HL-60/S4 treated with retinoic acid at 250 ng/mL for 4 days and 3 days (cell line): ENCODE results near the gene SLC46A3.
"Not testable (repeated sequence)": the region's sequence is repeated elsewhere in the genome, so short reads cannot be mapped to it uniquely, and the experiment has no call there.

Experiments
- in situ Hi-C: fragments of 300-500 bp; cut with MboI; formaldehyde crosslinking; loops from 2 replicates; pipeline ENCODE4 v1.7.0; 2022; ENCODE audit warnings: low sequenced_read_pairs

The SLC46A3 gene

DNA sequence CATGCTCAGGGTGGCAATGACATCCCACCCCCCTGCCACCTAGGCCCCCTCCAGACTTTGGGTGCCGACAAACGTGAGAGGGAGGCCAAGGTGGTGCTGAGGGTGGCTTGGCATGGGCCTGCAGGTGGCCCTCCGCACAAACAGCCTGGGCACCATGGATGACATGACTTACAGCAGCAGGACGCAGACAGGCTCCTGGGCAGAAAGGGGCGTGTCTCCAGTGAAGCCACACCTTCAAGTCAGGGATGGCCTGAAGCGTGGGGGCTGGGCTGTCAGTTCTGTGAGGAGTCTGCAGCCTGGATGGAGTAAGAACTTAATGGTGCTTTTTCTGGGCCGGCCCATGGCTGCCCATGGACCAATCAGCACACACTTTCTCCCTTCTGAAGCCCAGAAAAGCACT is 34.5 kb downstream of the SLC46A3 start:
- in situ Hi-C loops = no loop called here

- in situ Hi-C loops = not testable (repeated sequence)
Measured at GRCh38 chr13:28683169-28683568, 35.6 kb downstream of the SLC46A3 start.

- in situ Hi-C loops = no loop called here
Measured at GRCh38 chr13:28680541-28680940, 38.2 kb downstream of the SLC46A3 start.

GRCh38 chr13:28679628-28680027 is 39.1 kb downstream of the SLC46A3 start:
- in situ Hi-C loops = no loop called here

DNA sequence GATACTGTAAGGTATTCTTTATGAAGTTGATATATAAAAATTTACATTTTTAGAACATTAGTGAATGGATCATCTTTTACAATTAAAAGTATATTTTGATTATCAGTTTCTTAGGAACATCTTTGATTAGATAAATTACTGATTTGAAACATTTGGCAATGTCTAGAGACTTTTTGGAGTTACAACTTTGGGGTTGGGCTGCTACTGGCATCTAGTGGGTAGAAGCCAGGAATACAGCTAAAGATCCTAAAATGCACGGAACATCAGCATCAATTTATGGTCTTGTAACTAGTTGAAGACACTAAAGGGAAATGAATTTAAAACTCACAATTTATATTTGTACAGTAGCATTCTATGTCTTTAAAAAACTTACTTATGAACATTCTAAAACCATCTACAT is 40.0 kb downstream of the SLC46A3 start:
- in situ Hi-C loops = no loop called here

- in situ Hi-C loops = no loop called here
Measured at GRCh38 chr13:28671126-28671792, 47.5 kb downstream of the SLC46A3 start.

DNA sequence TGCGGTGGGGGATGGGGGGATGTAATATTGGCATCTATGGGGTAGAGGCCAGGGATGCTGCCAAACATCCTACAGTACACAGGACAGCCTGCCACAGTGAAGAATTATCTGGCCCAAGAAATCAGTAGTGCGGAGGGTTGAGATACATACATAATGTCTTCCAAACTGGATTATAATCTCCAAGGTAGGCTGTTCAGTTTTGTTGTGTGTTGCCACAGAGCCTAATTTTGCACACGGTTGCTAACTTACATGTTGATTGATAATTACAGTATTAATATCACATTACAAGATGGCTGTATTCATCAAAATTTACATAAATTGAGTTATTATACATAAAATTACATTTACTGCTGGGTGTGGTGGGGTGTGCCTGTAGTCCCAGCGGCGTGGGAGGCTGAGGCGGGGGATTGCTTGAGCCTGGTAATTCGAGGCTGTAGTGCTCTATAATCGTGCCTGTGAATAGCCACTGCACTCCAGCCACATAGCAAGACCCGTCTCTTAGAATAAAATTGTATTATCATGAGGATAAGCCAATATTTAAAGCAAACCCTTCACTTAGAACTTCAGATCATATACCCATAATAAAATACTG is 51.8 kb downstream of the SLC46A3 start:
- in situ Hi-C loops = no loop called here

GRCh38 chr13:28659621-28659970 is 59.2 kb downstream of the SLC46A3 start:
- in situ Hi-C loops = no loop called here

DNA sequence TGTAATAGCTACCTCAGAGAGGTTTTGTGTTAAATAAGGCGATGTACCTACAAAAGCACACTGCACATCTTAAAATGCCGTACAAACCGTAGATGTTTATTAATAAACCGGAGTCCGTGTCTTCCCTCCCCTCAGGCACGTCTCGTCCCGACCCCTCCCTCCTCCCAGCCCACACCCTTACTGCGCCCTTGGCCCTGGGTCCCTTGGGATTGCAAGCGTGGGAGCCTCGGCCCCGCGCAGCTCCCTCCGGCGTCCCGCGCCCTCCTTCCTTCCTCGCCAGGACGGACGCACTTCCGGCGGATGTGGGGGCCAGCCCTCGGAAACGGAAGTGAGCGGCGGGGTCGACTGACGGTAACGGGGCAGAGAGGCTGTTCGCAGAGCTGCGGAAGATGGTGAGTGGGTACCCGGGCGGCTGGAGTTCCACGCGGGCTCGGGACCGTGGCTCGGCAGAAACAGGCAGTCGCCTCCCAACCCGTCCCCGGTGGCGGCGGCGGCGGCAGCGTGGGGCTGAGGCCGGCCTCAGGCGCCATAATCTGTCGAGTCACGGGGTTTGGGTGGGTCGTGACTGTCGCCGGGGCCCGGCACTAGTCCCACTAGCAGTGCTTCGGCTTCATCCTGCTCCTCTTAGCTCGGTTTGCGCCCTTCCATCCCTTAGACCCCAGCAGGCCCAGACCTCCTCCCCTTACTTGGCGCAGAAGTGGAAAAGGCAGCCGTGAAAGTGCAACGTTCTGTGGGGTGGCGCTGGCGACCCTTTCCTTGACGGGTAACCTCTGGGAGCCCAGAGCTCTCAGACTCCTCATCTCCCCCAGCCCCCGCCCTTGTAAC is 59.8 kb downstream of the SLC46A3 start, which contains the start of gene POMP:
Gene POMP, plus strand, starts transcription at position 335 of the 825 bp plus-strand sequence. Its CDS starts 55 bp downstream, at position 390.
- in situ Hi-C loops = no loop called here

DNA sequence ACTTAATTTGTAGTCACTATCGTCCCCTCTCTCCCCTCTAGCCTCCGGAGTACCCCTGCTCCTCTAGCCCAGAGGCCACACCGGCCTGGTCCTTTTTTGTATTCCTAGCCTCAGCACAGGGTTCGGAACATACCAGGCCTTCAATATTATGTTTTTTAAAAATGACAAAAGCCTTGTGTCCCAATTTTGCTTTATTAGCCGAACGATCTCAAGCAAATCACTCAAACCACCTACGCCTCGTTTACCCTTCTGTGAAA is 60.3 kb downstream of the SLC46A3 start:
- in situ Hi-C loops = no loop called here

- in situ Hi-C loops = no loop called here
Measured at GRCh38 chr13:28657784-28658538, 60.8 kb downstream of the SLC46A3 start.

DNA sequence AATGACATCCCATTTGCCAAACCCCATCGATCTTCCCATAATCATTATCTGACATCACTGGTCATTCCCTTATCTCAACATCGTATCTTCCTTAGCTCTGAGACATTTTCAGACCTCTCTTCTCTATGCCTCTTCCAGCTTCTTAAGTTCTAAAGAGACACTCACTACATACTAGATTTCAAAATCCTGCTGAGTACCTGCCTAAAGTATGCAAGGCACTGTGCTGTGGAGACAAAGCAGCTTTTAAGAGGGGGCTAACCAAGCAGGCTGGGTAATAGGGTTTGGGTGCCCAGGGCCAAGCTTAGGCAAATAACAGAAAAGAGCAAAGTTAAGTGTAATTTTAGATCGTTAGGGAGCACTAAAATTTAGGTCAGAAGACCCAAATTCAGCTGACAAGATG is 63.2 kb downstream of the SLC46A3 start:
- in situ Hi-C loops = no loop called here

DNA sequence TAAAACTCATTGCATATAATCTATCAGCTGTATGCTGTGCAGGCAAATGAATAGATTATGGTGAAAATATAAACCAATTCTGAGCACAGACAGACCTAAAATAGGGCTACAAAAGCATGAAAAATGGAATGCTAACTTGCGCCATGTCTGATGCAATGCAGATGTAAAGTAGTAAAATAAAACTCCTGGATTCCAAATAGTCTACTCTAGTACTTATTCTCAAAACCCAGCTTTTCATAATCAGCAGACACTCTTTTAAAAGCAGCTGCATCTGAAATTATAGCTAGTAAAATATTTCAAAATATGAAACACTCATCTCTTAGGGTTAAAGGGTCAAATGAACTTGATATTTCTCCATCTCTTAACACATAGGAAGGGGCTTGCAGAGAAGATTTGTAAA is 64.5 kb downstream of the SLC46A3 start:
- in situ Hi-C loops = no loop called here

DNA sequence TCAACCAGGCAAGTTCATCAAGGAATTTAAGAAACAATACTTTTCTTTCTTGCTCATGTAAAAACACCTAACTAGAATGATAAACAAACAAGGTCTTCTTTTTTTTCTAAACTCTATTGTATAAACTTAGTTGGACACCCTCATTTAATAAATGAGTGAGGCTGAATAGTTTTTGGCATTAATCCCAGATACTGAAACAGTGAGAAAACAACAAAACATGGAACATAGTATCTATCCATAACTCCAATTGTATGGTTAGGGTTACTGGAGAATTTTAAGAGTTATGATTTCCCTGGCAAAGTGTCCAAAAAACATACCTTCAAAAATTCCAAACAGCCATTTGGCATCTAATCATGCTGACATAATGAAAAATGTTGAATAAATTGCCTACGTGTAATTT is 65.7 kb downstream of the SLC46A3 start:
- in situ Hi-C loops = no loop called here

- in situ Hi-C loops = no loop called here
Measured at GRCh38 chr13:28651810-28652401, 66.9 kb downstream of the SLC46A3 start.

DNA sequence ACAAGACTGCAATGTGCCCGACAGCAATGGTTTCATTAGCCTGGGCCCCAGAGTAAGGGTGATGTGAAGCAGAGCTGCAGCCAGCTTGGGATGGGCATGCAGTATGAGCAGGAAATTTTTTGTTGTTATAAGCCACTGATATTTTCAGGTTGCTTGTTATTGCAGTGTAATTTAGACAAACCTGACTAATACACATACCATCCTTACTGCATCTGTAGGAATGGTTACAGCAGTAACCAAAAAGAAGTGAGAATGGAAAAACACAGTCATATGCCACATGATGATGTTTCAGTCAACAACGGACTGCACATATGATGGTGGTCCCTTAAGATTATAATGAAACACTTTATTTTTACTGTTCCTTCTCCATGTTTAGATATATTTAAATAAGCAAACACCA is 68.5 kb downstream of the SLC46A3 start:
- in situ Hi-C loops = no loop called here
